Measurements from ENCODE around the gene PIP5K1B. TPM values are rescaled to one million over a fixed set of nuclear protein-coding genes. Genes with fewer than 3 reads are reported as not detected.
A peak's percentile ranks its signal among the peaks of the same experiment; 100 is the strongest.

PIP5K1B gene
- total RNA-seq, 1 experiment from 2014 or later = 1.1 TPM

GRCh38 chr9:68738358-68738757 is 33.3 kb downstream of the PIP5K1B start:
- no peak for DNase-seq (ENCODE audit: low spot score)

GRCh38 chr9:68739621-68740174 is 34.7 kb downstream of the PIP5K1B start:
- peak; percentile 85 for DNase-seq (ENCODE audit: low spot score)

- DNase-seq (ENCODE audit: low spot score) = peak; percentile 92
Measured at GRCh38 chr9:68740561-68740960, 35.5 kb downstream of the PIP5K1B start.

- no peak for DNase-seq (ENCODE audit: low spot score)
Measured at GRCh38 chr9:68741234-68741633, 36.2 kb downstream of the PIP5K1B start.

GRCh38 chr9:68741704-68742332 is 36.8 kb downstream of the PIP5K1B start:
- no peak for DNase-seq (ENCODE audit: low spot score)

- no peak for DNase-seq (ENCODE audit: low spot score)
Measured at GRCh38 chr9:68742333-68742730, 37.3 kb downstream of the PIP5K1B start.

GRCh38 chr9:68744426-68744825 is 39.4 kb downstream of the PIP5K1B start:
- no peak for DNase-seq (ENCODE audit: low spot score)

- no peak for DNase-seq (ENCODE audit: low spot score)
Measured at GRCh38 chr9:68746525-68746924, 41.5 kb downstream of the PIP5K1B start.

GRCh38 chr9:68747043-68747533 is 42.0 kb downstream of the PIP5K1B start:
- DNase-seq (ENCODE audit: low spot score) = no peak

- no peak for DNase-seq (ENCODE audit: low spot score)
Measured at GRCh38 chr9:68749135-68749534, 44.1 kb downstream of the PIP5K1B start.

GRCh38 chr9:68749579-68750159 is 44.6 kb downstream of the PIP5K1B start:
- peak; percentile 51 for DNase-seq (ENCODE audit: low spot score)

- DNase-seq (ENCODE audit: low spot score) = no peak
Measured at GRCh38 chr9:68750255-68750654, 45.2 kb downstream of the PIP5K1B start.

- no peak for DNase-seq (ENCODE audit: low spot score)
Measured at GRCh38 chr9:68750786-68751185, 45.7 kb downstream of the PIP5K1B start.

- no peak for DNase-seq (ENCODE audit: low spot score)
Measured at GRCh38 chr9:68751556-68751955, 46.5 kb downstream of the PIP5K1B start.

GRCh38 chr9:68755051-68755450 is 50.0 kb downstream of the PIP5K1B start:
- no peak for DNase-seq (ENCODE audit: low spot score)

GRCh38 chr9:68755752-68756151 is 50.7 kb downstream of the PIP5K1B start:
- no peak for DNase-seq (ENCODE audit: low spot score)

GRCh38 chr9:68759981-68760673 is 55.1 kb downstream of the PIP5K1B start:
- DNase-seq (ENCODE audit: low spot score) = no peak

GRCh38 chr9:68760674-68761333 is 55.8 kb downstream of the PIP5K1B start:
- no peak for DNase-seq (ENCODE audit: low spot score)

GRCh38 chr9:68762570-68762969 is 57.5 kb downstream of the PIP5K1B start:
- DNase-seq (ENCODE audit: low spot score) = no peak

- DNase-seq (ENCODE audit: low spot score) = no peak
Measured at GRCh38 chr9:68763104-68763503, 58.1 kb downstream of the PIP5K1B start.

GRCh38 chr9:68768619-68769018 is 63.6 kb downstream of the PIP5K1B start:
- no peak for DNase-seq (ENCODE audit: low spot score)

GRCh38 chr9:68769852-68770251 is 64.8 kb downstream of the PIP5K1B start:
- no peak for DNase-seq (ENCODE audit: low spot score)

Data from HT-29 (cell line).